ENCODE results near the gene GNAT1. TPM values are rescaled to one million over a fixed set of nuclear protein-coding genes. Genes with fewer than 3 reads are reported as not detected.

Gene GNAT1
- total RNA-seq, 4 donors from 2014 or later = not detected

GRCh38 chr3:50238549-50239026 lies 47.2 kb downstream of the GNAT1 start:
- TF ChIP-seq POLR2A (IDR thresholded peaks at IDR 0.05) = peak in 1 of 2 donors; percentile 7
- no peak for TF ChIP-seq CTCF (IDR thresholded peaks at IDR 0.05)
- intact Hi-C loops (cut with DNase I) = no loop called here
- H3K4me1 ChIP-seq = peaks cover 39 to 58% of the 10 kb centered on the region in 2 donors
- H3K9me3 ChIP-seq = no peaks in the 10 kb centered on the region
- H3K4me3 ChIP-seq (replicated peaks in 1 of 3) = peak overlapping the region in 2 of 3 donors; percentile 82 to 83
- H3K27ac ChIP-seq = peak overlapping the region; percentile 80 to 90 (median 83)
- peak; percentile 82 to 83 for DNase-seq
- 20 to 54% methylated on average over 1 to 7 of the region's 7 CpGs for WGBS, 2 donors
- H3K27me3 ChIP-seq = no peaks in the 10 kb centered on the region
- peaks cover 3 to 4% of the 10 kb centered on the region in 2 donors for H3K36me3 ChIP-seq

DNA sequence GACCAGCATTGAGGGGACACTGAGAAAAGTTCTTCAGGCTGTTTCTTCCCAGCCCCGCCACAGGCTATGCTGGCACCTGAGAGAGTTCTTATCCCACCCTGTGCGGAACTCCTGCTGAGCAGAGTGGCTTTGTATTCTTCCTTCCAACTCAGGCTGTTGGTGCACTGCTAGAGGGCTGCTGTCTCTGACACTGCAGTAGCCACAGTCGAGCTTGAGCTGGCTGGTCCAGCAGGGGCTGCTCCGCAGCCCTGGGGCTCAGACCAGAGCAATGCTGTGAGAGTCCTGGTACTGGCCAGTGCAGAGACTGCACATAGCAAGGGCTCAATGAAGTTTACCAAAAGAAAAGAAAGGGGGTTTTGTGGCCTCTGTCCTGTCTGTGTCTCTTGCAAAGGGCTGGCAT lies 48.2 kb downstream of the GNAT1 start:
- H3K4me3 ChIP-seq (replicated peaks in 1 of 3) = no peak overlapping the region
- H3K4me1 ChIP-seq = peaks cover 41 to 66% of the 10 kb centered on the region in 2 donors
- intact Hi-C loops (cut with DNase I) = no loop called here
- H3K27me3 ChIP-seq = no peaks in the 10 kb centered on the region
- no peaks in the 10 kb centered on the region for H3K9me3 ChIP-seq
- WGBS, 2 donors = 67 to 79% methylated on average over 3 to 4 of the region's 4 CpGs
- no peak for TF ChIP-seq CTCF (IDR thresholded peaks at IDR 0.05)
- no peak for TF ChIP-seq POLR2A (IDR thresholded peaks at IDR 0.05)
- H3K36me3 ChIP-seq = peaks cover 3 to 4% of the 10 kb centered on the region in 2 donors
- DNase-seq = no peak
- peak overlapping the region in 2 of 3 donors; percentile 80 to 83 for H3K27ac ChIP-seq

DNA sequence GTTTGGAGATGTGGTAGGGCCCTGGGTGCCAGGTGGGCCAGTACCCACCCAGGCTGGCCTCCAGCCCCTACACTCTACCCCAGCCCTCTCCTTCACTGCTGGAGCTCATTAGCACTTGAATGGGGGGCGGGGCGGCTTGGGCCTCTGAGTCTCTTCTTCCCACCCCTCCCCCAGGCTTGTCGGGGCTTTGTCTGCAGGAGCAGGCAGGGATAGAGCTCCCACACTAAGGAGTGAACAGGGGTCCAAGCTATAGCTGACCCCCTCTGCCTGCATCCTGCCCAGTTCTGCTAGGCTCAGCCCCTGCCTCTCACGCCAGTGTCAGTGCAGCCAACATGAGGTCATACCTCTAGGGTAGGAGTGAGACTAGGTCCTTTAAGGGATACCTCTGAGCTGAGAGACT lies 49.8 kb downstream of the GNAT1 start:
- H3K4me1 ChIP-seq = peaks cover 51 to 72% of the 10 kb centered on the region in 2 donors
- no peak for DNase-seq
- 65 to 70% methylated on average over 2 to 4 of the region's 4 CpGs for WGBS, 2 donors
- peaks cover 3 to 4% of the 10 kb centered on the region in 2 donors for H3K36me3 ChIP-seq
- no peaks in the 10 kb centered on the region for H3K9me3 ChIP-seq
- no peak overlapping the region for H3K4me3 ChIP-seq (replicated peaks in 1 of 3)
- TF ChIP-seq POLR2A (IDR thresholded peaks at IDR 0.05) (no peak), CTCF (IDR thresholded peaks at IDR 0.05) (no peak)
- peak overlapping the region in 2 of 3 donors; percentile 69 to 86 for H3K27ac ChIP-seq
- H3K27me3 ChIP-seq = no peaks in the 10 kb centered on the region
- intact Hi-C loops (cut with DNase I) = no loop called here

DNA sequence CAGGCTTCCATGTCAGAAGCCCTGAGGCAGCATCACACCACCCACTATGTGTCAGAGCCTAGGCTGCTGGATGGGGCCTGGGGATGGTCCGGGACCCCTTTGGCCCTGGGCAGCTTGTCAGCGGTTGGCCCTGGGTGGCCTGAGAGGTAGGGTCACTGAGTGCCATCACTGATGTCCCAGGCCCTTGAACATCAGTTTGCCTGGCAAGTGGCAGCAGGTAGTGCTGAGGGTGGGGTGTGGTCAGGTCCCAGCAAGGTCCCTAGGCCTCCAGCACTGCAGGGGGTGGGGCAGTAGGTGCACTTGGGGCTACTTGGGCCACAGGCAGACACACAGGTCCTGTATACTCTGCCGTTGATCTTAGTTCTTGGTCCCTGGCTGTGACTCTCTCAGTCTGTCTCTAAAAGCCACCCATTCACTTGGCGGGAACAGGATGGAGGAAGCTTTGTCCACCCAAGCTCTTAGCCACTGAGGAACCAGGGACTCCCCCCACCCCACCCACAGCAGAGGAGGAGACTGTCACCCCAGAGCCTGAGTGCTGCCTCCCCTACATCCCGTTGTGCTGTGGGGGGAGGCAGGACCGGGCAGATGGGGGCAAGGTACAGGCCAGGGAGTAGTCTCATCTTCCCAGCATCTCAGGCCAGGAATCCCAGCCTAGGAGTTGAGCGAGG lies 50.4 kb downstream of the GNAT1 start:
- no peak overlapping the region for H3K4me3 ChIP-seq (replicated peaks in 1 of 3)
- peak overlapping the region; percentile 5 to 86 (median 69) for H3K27ac ChIP-seq
- no peaks in the 10 kb centered on the region for H3K27me3 ChIP-seq
- intact Hi-C loops (cut with DNase I) = no loop called here
- 52 to 72% methylated on average over 4 to 5 of the region's 7 CpGs for WGBS, 2 donors
- no peaks in the 10 kb centered on the region for H3K9me3 ChIP-seq
- H3K4me1 ChIP-seq = peaks cover 55 to 79% of the 10 kb centered on the region in 2 donors
- TF ChIP-seq POLR2A (IDR thresholded peaks at IDR 0.05) = no peak
- TF ChIP-seq CTCF (IDR thresholded peaks at IDR 0.05) = no peak
- peaks cover 3 to 4% of the 10 kb centered on the region in 2 donors for H3K36me3 ChIP-seq
- DNase-seq = no peak

- H3K9me3 ChIP-seq = no peaks in the 10 kb centered on the region
- intact Hi-C loops (cut with DNase I) = no loop called here
- TF ChIP-seq CTCF (IDR thresholded peaks at IDR 0.05) = no peak
- no peak for TF ChIP-seq POLR2A (IDR thresholded peaks at IDR 0.05)
- 53 to 57% methylated on average over 3 of the region's 3 CpGs for WGBS, 2 donors
- H3K4me1 ChIP-seq = peaks cover 50 to 84% of the 10 kb centered on the region in 2 donors
- no peak overlapping the region for H3K4me3 ChIP-seq (replicated peaks in 1 of 3)
- peak overlapping the region in 2 of 3 donors; percentile 69 to 86 for H3K27ac ChIP-seq
- H3K27me3 ChIP-seq = no peaks in the 10 kb centered on the region
- no peak for DNase-seq
- H3K36me3 ChIP-seq = peaks cover 3 to 4% of the 10 kb centered on the region in 2 donors
Measured at GRCh38 chr3:50242381-50242770, 51.0 kb downstream of the GNAT1 start.

All from thyroid gland (tissue), 4 donors.